NCI-H2196 treated with DMSO at 0.1 percent for 48 hours (cell line): Measurements from ENCODE around the gene NEUROG1.
"Not testable (repeated sequence)": the region's sequence is repeated elsewhere in the genome, so short reads cannot be mapped to it uniquely, and the experiment has no call there.

Source experiments
- DNase-seq: peaks from one replicate; lab custom pipeline; 2025; ENCODE audit not compliant: unreplicated experiment; lab: John Stamatoyannopoulos, UW

Gene NEUROG1

GRCh38 chr5:135497971-135498636 lies 37.7 kb downstream of the NEUROG1 start:
- no peak for DNase-seq

GRCh38 chr5:135495531-135495930 lies 40.2 kb downstream of the NEUROG1 start:
- not testable (repeated sequence) for DNase-seq

GRCh38 chr5:135494196-135494595 lies 41.6 kb downstream of the NEUROG1 start:
- DNase-seq: no peak

- DNase-seq: no peak
These were observed 42.2 kb downstream of the NEUROG1 start for GRCh38 chr5:135493406-135494180.

- DNase-seq: no peak
These were observed 43.5 kb downstream of the NEUROG1 start for GRCh38 chr5:135492319-135492626.

- DNase-seq: peak; percentile 51
These were observed 44.0 kb downstream of the NEUROG1 start for GRCh38 chr5:135491552-135492318.

GRCh38 chr5:135491038-135491551 lies 44.7 kb downstream of the NEUROG1 start:
- no peak for DNase-seq

GRCh38 chr5:135490245-135491037 lies 45.3 kb downstream of the NEUROG1 start:
- DNase-seq: no peak

GRCh38 chr5:135489466-135490244 lies 46.1 kb downstream of the NEUROG1 start:
- no peak for DNase-seq

GRCh38 chr5:135488727-135489465 lies 46.9 kb downstream of the NEUROG1 start:
- DNase-seq: no peak

GRCh38 chr5:135487839-135488514 lies 47.8 kb downstream of the NEUROG1 start:
- DNase-seq: no peak

GRCh38 chr5:135487037-135487395 lies 48.7 kb downstream of the NEUROG1 start:
- DNase-seq: no peak

- DNase-seq: no peak
These were observed 49.4 kb downstream of the NEUROG1 start for GRCh38 chr5:135486131-135487036.

GRCh38 chr5:135484674-135485086 lies 51.1 kb downstream of the NEUROG1 start:
- DNase-seq: no peak
